Lung (tissue), 13 donors: ENCODE results near the gene AEN. TPM values are rescaled to one million over a fixed set of nuclear protein-coding genes. Genes with fewer than 3 reads are reported as not detected.

ENCODE experiments used
- ATAC-seq: fragments of 200-7000 bp; cut with Tn5 transposase; one replicate; pipeline ENCODE4 v1.9.1; 2020; ENCODE audit warnings: moderate number of reproducible peaks; ENCODE audit not compliant: insufficient read depth, low FRiP score
- DNase-seq, 3 donors: peaks; one replicate each; pipeline ENCODE4 v3.0.0-alpha.2; 2013 to 2017
- H3K27ac ChIP-seq, 2 donors: one replicate each; pipeline ENCODE4 v1.5.1; 2013; ENCODE audit warnings: mild to moderate bottlenecking in 2 of 2, moderate library complexity in 2 of 2, control low read depth in 1 of 2, inconsistent platforms in 1 of 2, low read depth in 1 of 2, low read length in 1 of 2
- H3K27me3 ChIP-seq, 3 donors: one replicate each; pipeline ENCODE4 v1.5.1; 2013; ENCODE audit warnings: low read length in 2 of 3; ENCODE audit not compliant: control insufficient read depth in 3 of 3, insufficient read depth in 3 of 3
- H3K36me3 ChIP-seq, 4 donors: one replicate each; pipeline ENCODE4 v1.5.1; 2013; ENCODE audit warnings: low read length in 4 of 4, mild to moderate bottlenecking in 1 of 4, moderate library complexity in 1 of 4; ENCODE audit not compliant: control insufficient read depth in 4 of 4, insufficient read depth in 4 of 4
- H3K4me1 ChIP-seq, 5 donors: one replicate each; pipeline ENCODE4 v1.5.1; 2013; ENCODE audit warnings: low read length in 5 of 5, mild to moderate bottlenecking in 2 of 5, moderate library complexity in 1 of 5; ENCODE audit not compliant: control insufficient read depth in 5 of 5, insufficient read depth in 5 of 5
- H3K4me3 ChIP-seq: one replicate; pipeline ENCODE4 v1.5.1; 2013; ENCODE audit warnings: mild to moderate bottlenecking, control low read depth, moderate library complexity
- H3K9ac ChIP-seq, 2 donors: one replicate each; pipeline ENCODE4 v1.5.1; 2013; ENCODE audit warnings: low read length in 2 of 2, control low read depth in 1 of 2; ENCODE audit not compliant: insufficient read depth in 1 of 2
- H3K9me3 ChIP-seq, 4 donors: one replicate each; pipeline ENCODE4 v1.5.1; 2013; ENCODE audit warnings: low read length in 3 of 4, mild to moderate bottlenecking in 1 of 4, moderate library complexity in 1 of 4; ENCODE audit not compliant: control insufficient read depth in 4 of 4, insufficient read depth in 3 of 4
- CTCF ChIP-seq: IDR thresholded peaks from 2 replicates; pipeline ENCODE4 v1.5.1; 2012; ENCODE audit warnings: mild to moderate bottlenecking; ENCODE audit errors: control extremely low read depth, extremely low read depth
- WGBS, 2 donors: extraction: QIAGEN DNeasy Blood & Tissue Kit; methylation state at CpG; one replicate each; pipeline ENCODE4 v1.1.7; 2013; 5-methylcytosine and 5-hydroxymethylcytosine counted together
- polyA plus RNA-seq, 2 donors: library from polyadenylated mRNA; stranded (reverse); fragments of 200-250 nt; gene quantifications; one replicate each; pipeline ENCODE4 v1.2.1, GENCODE V29; 2013
- small RNA-seq: library from RNA; depleted of rRNA; stranded (forward); fragments of <200 nt; gene quantifications from one replicate; pipeline ENCODE3, GENCODE V24; 2014; ENCODE audit warnings: low replicate concordance
- total RNA-seq, 2 donors: library from RNA; depleted of rRNA in 1 of 2; stranded (reverse); fragments of >200 nt in 1 of 2; gene quantifications; one replicate each; pipeline ENCODE4 v1.2.1, GENCODE V29; 2014 to 2021
- donor health status: control.
- donor health status: control.
- donor health status: Bipolar disorder and iron deficiency.
- donor health status: healthy.
- donor health status: DM: yes; HTN: yes; CAD: no.

Gene AEN
- total and polyA plus RNA-seq, 4 donors, result 4.2 to 15.4 (median 13.4) TPM

GRCh38 chr15:88681610-88682221 is 60.6 kb downstream of the AEN start:
- no peak for ATAC-seq

More at GRCh38 chr15:88681610-88682221, 60.6 kb downstream of the AEN start:
- Histone ChIP-seq H3K27ac (no peak overlapping the region), H3K36me3 (peaks cover 0 to under 1% (median 0%) of the 10 kb centered on the region in 4 donors), H3K9me3 (no peaks in the 10 kb centered on the region), H3K9ac (no peak overlapping the region), H3K27me3 (no peaks in the 10 kb centered on the region), H3K4me3 (no peak overlapping the region), H3K4me1 (no peaks in the 10 kb centered on the region)
- WGBS, 2 donors, result 63 to 72% methylated on average over 13 of the region's 13 CpGs
- no peak for DNase-seq
- no peak for TF ChIP-seq CTCF

Small RNAs within 50 kb of the gene (small RNA-seq; reads per million reads assigned to genes)
- 0.08 reads per million for gene MIR1179
- 0.10 reads per million for gene MIR7-2

Other genes starting within 250 kb of the AEN start
- 10 to 100 TPM; 12.1 to 22.4 TPM for gene MRPL46, start 154.0 kb upstream of the AEN start, total RNA-seq
- gene MRPL46, start 154.0 kb upstream of the AEN start, polyA plus RNA-seq, result 10 to 100 TPM; 19.8 to 28.7 TPM
- 10 to 100 TPM; 31.2 to 38.6 TPM for gene MRPS11, start 153.6 kb upstream of the AEN start, total RNA-seq
- 10 to 100 TPM; 36.6 to 43.4 TPM for gene MRPS11, start 153.6 kb upstream of the AEN start, polyA plus RNA-seq
- gene DET1, start 74.7 kb upstream of the AEN start, total RNA-seq, result 10 to 100 TPM in 1 of 2 donors, 1 to 10 TPM in 1; 5.8 to 13.7 TPM
- gene DET1, start 74.7 kb upstream of the AEN start, polyA plus RNA-seq, result 1 to 10 TPM; 2.9 to 3.1 TPM
- 10 to 100 TPM; 18.5 to 35.6 TPM for gene ISG20, start 17.7 kb downstream of the AEN start, total RNA-seq
- gene ISG20, start 17.7 kb downstream of the AEN start, polyA plus RNA-seq, result 10 to 100 TPM; 57.7 to 61.6 TPM
- 1 to 10 TPM in 1 of 2 donors, under 1 TPM in 1; 0.92 to 5.2 TPM for gene ACAN, start 182.1 kb downstream of the AEN start, total RNA-seq
- under 1 TPM; 0.50 to 0.79 TPM for gene ACAN, start 182.1 kb downstream of the AEN start, polyA plus RNA-seq